Keratinocyte (primary cell): Measurements from ENCODE around the gene CPPED1. TPM values are rescaled to one million over a fixed set of nuclear protein-coding genes. Genes with fewer than 3 reads are reported as not detected.

Source experiments
- DNase-seq: peaks from one replicate; pipeline ENCODE4 v3.0.0-alpha.2; 2011; ENCODE audit warnings: low read depth, missing footprints, low spot score
- FAIRE-seq: peaks from 2 replicates; lab custom pipeline; 2011; peaks lifted over from hg19 to GRCh38; lab: Jason Lieb, UNC
- H2AFZ ChIP-seq: 2 replicates; pipeline ENCODE4 v1.6.0; 2012; ENCODE audit warnings: low read length, control low read depth, inconsistent platforms; ENCODE audit not compliant: control insufficient read depth
- H3K27ac ChIP-seq: 2 replicates; pipeline ENCODE4 v1.5.1; 2011; ENCODE audit warnings: low read length; ENCODE audit not compliant: control insufficient read depth, insufficient read depth
- H3K27me3 ChIP-seq: 3 replicates; pipeline ENCODE4 v1.6.0; 2011; ENCODE audit warnings: low read length; ENCODE audit not compliant: control insufficient read depth, insufficient read depth; ENCODE audit errors: extremely low read depth
- H3K36me3 ChIP-seq, 2 experiments: 2 replicates in 1 of 2; 3 replicates in 1 of 2; pipeline ENCODE4 v1.5.1; 2011; ENCODE audit warnings: low read length in 2 of 2, mild to moderate bottlenecking in 1 of 2; ENCODE audit not compliant: control insufficient read depth in 2 of 2, insufficient read depth in 2 of 2; ENCODE audit errors: extremely low read depth in 1 of 2
- H3K4me1 ChIP-seq: 3 replicates; pipeline ENCODE4 v1.5.1; 2011; ENCODE audit warnings: low read length; ENCODE audit not compliant: control insufficient read depth, insufficient read depth; ENCODE audit errors: extremely low read depth
- H3K4me2 ChIP-seq: 3 replicates; pipeline ENCODE4 v1.6.0; 2011; ENCODE audit warnings: low read depth, low read length; ENCODE audit not compliant: control insufficient read depth, insufficient read depth; ENCODE audit errors: extremely low read depth
- H3K4me3 ChIP-seq, 3 experiments: fragments of 200-600 bp in 1 of 3; sonication (generic) in 1 of 3; 2 replicates in 2 of 3; 3 replicates in 1 of 3; pipeline ENCODE4 v1.5.1; 2011 to 2016; ENCODE audit warnings: low read length in 3 of 3, mild to moderate bottlenecking in 3 of 3, control low read depth in 2 of 3, inconsistent platforms in 1 of 3, low read depth in 1 of 3, mixed read lengths in 1 of 3, mixed run types in 1 of 3, moderate library complexity in 1 of 3; ENCODE audit not compliant: control insufficient read depth in 2 of 3, insufficient read depth in 2 of 3; ENCODE audit errors: extremely low read depth in 1 of 3
- H3K79me2 ChIP-seq: 2 replicates; pipeline ENCODE4 v1.6.0; 2012; ENCODE audit warnings: low read length; ENCODE audit not compliant: control insufficient read depth, insufficient read depth
- H3K9ac ChIP-seq: 3 replicates; pipeline ENCODE4 v1.6.0; 2011; ENCODE audit warnings: low read length; ENCODE audit not compliant: control insufficient read depth, insufficient read depth; ENCODE audit errors: extremely low read depth
- H3K9me1 ChIP-seq: 3 replicates; pipeline ENCODE4 v1.6.0; 2011; ENCODE audit warnings: low read length; ENCODE audit not compliant: control insufficient read depth, insufficient read depth; ENCODE audit errors: extremely low read depth
- H3K9me3 ChIP-seq: 2 replicates; pipeline ENCODE4 v1.5.1; 2012; ENCODE audit warnings: low read depth, low read length; ENCODE audit not compliant: control insufficient read depth
- H4K20me1 ChIP-seq: 3 replicates; pipeline ENCODE4 v1.6.0; 2011; ENCODE audit warnings: low read length; ENCODE audit not compliant: control insufficient read depth, insufficient read depth; ENCODE audit errors: extremely low read depth
- CTCF ChIP-seq, 3 experiments: IDR thresholded peaks in 1 of 3; conservative IDR thresholded peaks in 1 of 3; optimal IDR thresholded peaks in 1 of 3; 2 replicates in 2 of 3; 3 replicates in 1 of 3; pipeline versions ENCODE3 to v1.5.1; 2011; ENCODE audit warnings: low read length in 3 of 3, mild to moderate bottlenecking in 3 of 3, moderate library complexity in 2 of 3, control low read depth in 1 of 3, inconsistent platforms in 1 of 3; ENCODE audit not compliant: insufficient read depth in 2 of 3; ENCODE audit errors: extremely low read depth in 1 of 3
- EZH2 ChIP-seq: IDR thresholded peaks from one replicate; pipeline ENCODE4 v1.6.1; 2012; ENCODE audit warnings: inconsistent platforms, mild to moderate bottlenecking, low read length, moderate library complexity
- dilution Hi-C: fragments of 300-500 bp; cut with MboI; formaldehyde crosslinking; loops from one replicate; pipeline ENCODE4 v1.7.0; 2020; ENCODE audit warnings: low sequenced_read_pairs; ENCODE audit not compliant: extremely low pct_ligation_motif_present
- polyA plus RNA-seq, 5 experiments: library from polyadenylated mRNA; depleted of rRNA in 3 of 5; stranded (reverse) in 3 of 5; stranded (forward) in 1 of 5; unstranded in 1 of 5; fragments of >200 nt; gene quantifications; 1 replicate in 1 of 5; 2 replicates in 3 of 5; 3 replicates in 1 of 5; pipeline versions ENCODE4 v1.2.1 to v1.2.3, GENCODE V29; 2011 to 2012; ENCODE audit warnings: missing spikeins in 2 of 5, low read depth in 1 of 5, low replicate concordance in 1 of 5

The CPPED1 gene
- polyA plus RNA-seq, 1 donor (not counting 4 experiments of a cell fraction or from before 2014, with no cell fraction given) = 14.4 TPM

- Histone ChIP-seq H3K9ac (no peak overlapping the region), H3K27ac (peak overlapping the region; percentile 54), H3K4me1 (peaks cover 25% of the 10 kb centered on the region), H2AFZ (no peak overlapping the region), H3K9me3 (no peaks in the 10 kb centered on the region), H4K20me1 (no peaks in the 10 kb centered on the region), H3K4me3 (no peak overlapping the region), H3K27me3 (no peaks in the 10 kb centered on the region), H3K36me3 (no peaks in the 10 kb centered on the region), H3K9me1 (no peaks in the 10 kb centered on the region), H3K79me2 (no peaks in the 10 kb centered on the region), H3K4me2 (no peak overlapping the region)
- dilution Hi-C loops = no loop called here
- FAIRE-seq (no peak), DNase-seq (no peak)
- TF ChIP-seq CTCF (optimal IDR thresholded peaks at IDR 0.05 in 1 of 3, IDR thresholded peaks at IDR 0.05 in 1 of 3, conservative IDR thresholded peaks at IDR 0.05 in 1 of 3; ENCODE audit: extremely low read depth in 1 of 3, insufficient read depth in 2 of 3, low read length in 3 of 3) (no peak), EZH2 (no peak)
Measured at GRCh38 chr16:12613131-12613991, 190.3 kb downstream of the CPPED1 start.

DNA sequence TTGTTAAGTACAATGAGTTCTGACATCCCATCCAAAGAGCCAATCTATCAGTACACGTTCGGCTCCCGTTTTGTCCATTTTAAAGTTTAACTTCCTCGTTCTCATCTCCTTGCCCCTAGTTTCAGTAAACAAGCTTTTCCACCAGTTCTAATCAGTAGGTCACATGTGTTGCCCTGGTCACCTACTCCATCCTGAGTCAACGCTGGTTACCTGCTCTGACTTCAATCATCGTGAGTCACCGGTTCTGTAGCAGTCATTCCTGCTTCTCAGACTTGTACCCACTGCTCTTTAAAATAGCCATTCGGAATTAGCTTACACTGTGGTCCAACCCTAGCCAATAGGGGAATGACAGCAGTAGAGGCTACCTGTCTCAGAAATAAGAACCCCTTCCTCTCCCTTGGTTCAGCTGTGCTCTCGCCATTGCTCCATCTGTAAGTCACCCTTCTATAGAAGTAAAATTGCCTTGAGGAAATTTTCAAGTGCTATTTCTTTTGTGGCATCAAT lies 191.0 kb downstream of the CPPED1 start:
- Histone ChIP-seq H3K27me3 (no peaks in the 10 kb centered on the region), H3K9me3 (no peaks in the 10 kb centered on the region), H3K9me1 (no peaks in the 10 kb centered on the region), H3K27ac (peak overlapping the region; percentile 54), H3K79me2 (no peaks in the 10 kb centered on the region), H3K9ac (no peak overlapping the region), H3K4me3 (no peak overlapping the region), H4K20me1 (no peaks in the 10 kb centered on the region), H2AFZ (no peak overlapping the region), H3K4me1 (peaks cover 25% of the 10 kb centered on the region), H3K36me3 (no peaks in the 10 kb centered on the region), H3K4me2 (no peak overlapping the region)
- no peak for FAIRE-seq
- no peak for DNase-seq
- no peak for TF ChIP-seq EZH2
- TF ChIP-seq CTCF (optimal IDR thresholded peaks at IDR 0.05 in 1 of 3, IDR thresholded peaks at IDR 0.05 in 1 of 3, conservative IDR thresholded peaks at IDR 0.05 in 1 of 3; ENCODE audit: extremely low read depth in 1 of 3, insufficient read depth in 2 of 3, low read length in 3 of 3) = no peak
- dilution Hi-C loops = no loop called here
